Measurements from ENCODE around the gene MRPL44. TPM values are rescaled to one million over a fixed set of nuclear protein-coding genes. Genes with fewer than 3 reads are reported as not detected.

The MRPL44 gene
- total and polyA plus RNA-seq, 2 of the 8 experiments (the other 6 are each of a cell fraction or from before 2014, with no cell fraction given): 32.0 to 53.2 TPM

DNA sequence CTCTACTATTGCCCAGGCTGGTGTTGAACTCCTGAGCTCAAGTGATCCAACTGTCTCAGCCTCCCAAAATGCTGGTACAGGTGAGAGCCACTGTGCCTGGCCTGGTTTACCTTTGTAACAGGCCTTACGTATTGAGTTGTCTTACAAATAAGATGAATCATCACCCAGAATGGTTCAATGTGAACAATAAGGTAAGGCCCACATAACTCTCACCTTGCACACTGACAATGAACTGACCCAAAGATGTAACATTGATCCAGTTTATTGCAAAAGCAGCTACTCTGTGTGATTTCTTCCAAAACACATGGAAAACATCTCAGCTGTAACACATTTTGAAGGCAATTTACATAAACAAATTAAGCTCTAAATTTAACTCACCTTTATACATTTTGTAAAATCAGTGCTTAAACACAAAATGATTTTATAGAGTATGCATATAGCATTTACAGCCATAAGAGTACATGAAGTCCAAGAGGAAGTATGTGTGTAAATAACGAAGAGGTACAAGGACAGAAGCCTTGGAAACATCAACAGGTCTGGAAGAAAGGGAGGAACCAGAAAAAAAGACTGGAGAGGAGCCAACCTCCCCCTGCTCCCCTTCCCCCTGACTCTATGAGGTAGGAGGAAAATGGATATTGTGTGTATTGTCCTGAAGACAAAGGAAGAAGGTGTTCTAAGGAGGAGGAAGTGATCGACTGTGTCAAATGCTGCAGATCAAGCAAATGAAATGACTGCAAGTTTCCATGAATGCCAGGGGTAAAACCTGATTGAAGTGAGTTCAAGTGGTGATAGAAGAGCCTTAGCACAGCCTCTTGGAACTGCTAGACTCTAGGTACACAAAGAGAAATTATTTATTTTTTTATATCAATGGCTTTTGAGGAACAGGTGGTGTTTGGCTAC is 6.6 kb upstream of the MRPL44 start:
- Histone ChIP-seq H3K4me1 (replicated peaks in 1 of 4; ENCODE audit: control insufficient read depth in 3 of 4, insufficient read depth in 4 of 4, low read length in 3 of 4) (peaks cover 0 to 15% (median 11%) of the 10 kb centered on the region in 4 experiments; a peak in 5 of 7 replicates), H3K9ac (replicated peaks in 1 of 4; ENCODE audit: extremely low read depth in 1 of 4, low read depth in 3 of 4, low read length in 3 of 4) (no peak overlapping the region), H3K36me3 (ENCODE audit: control insufficient read depth in 2 of 4, insufficient read depth in 4 of 4, low read length in 3 of 4) (no peaks in the 10 kb centered on the region), H2BK120ac (replicated peaks; ENCODE audit: low read depth, low read length) (no peak overlapping the region), H3K4ac (replicated peaks; ENCODE audit: insufficient read length, low read depth, low read length) (no peak overlapping the region), H2AFZ (ENCODE audit: low read length) (no peak overlapping the region), H3K79me2 (ENCODE audit: control insufficient read depth in 1 of 2, insufficient read depth in 2 of 2, low read length in 2 of 2) (no peaks in the 10 kb centered on the region), H2BK15ac (ENCODE audit: low read length) (0 out of 2 replicates have a peak overlapping the region, but pooled peaks have one; percentile 1), H3K79me1 (ENCODE audit: low read depth, low read length) (no peaks in the 10 kb centered on the region), H3K27me3 (replicated peaks in 1 of 4; ENCODE audit: control insufficient read depth in 3 of 4, extremely low read depth in 1 of 4, insufficient read depth in 3 of 4, low read length in 3 of 4) (no peaks in the 10 kb centered on the region), H4K20me1 (replicated peaks in 1 of 2; ENCODE audit: control insufficient read depth in 1 of 2, insufficient read depth in 2 of 2, low read length in 2 of 2) (no peaks in the 10 kb centered on the region), H3K14ac (ENCODE audit: insufficient read length) (no peak overlapping the region), H3K4me3 (ENCODE audit: extremely low read depth in 1 of 4, insufficient read depth in 2 of 4, low read depth in 3 of 4, low read length in 4 of 4) (no peak overlapping the region), H3K9me3 (ENCODE audit: insufficient read depth in 2 of 2, low read depth in 1 of 2, low read length in 1 of 2) (no peaks in the 10 kb centered on the region), H2AK5ac (ENCODE audit: low read depth, low read length) (no peak overlapping the region), H4K91ac (replicated peaks; ENCODE audit: insufficient read length, low read length) (no peak overlapping the region), H3K18ac (ENCODE audit: extremely low read depth, low read length) (no peak overlapping the region), H3K23ac (ENCODE audit: insufficient read length) (no peak overlapping the region), H3K27ac (ENCODE audit: low read depth, low read length) (no peak overlapping the region), H2BK12ac (ENCODE audit: low read depth, low read length) (no peak overlapping the region; the same call in 1 of the 2 replicates), H3K56ac (replicated peaks; ENCODE audit: insufficient read length, low read depth, low read length) (no peak overlapping the region), H4K8ac (ENCODE audit: extremely low read depth, insufficient read depth, low read length) (no peak overlapping the region), H2BK20ac (ENCODE audit: low read length) (peak overlapping the region; percentile 63; the same call in 1 of the 2 replicates), H3K4me2 (ENCODE audit: insufficient read depth in 1 of 2, low read depth in 2 of 2, low read length in 2 of 2) (peak overlapping the region in 1 of 2 experiments; percentile 25; a peak in 1 of 4 replicates), H3K23me2 (ENCODE audit: low read depth, low read length) (no peaks in the 10 kb centered on the region), H4K5ac (ENCODE audit: insufficient read length, low read depth, low read length) (no peak overlapping the region), H2BK5ac (ENCODE audit: low read depth, low read length) (no peak overlapping the region; the same call in 1 of the 2 replicates)
- ChIA-PET POLR2A (ENCODE audit: partially characterized antibody) (interaction anchor here (1.1 to 1.8 kb wide), 3 partner anchors 9 to 15 kb away, joined by 4 to 6 read pairs (median 4); no protein-coding TSS in a partner anchor), CTCF (ENCODE audit: partially characterized antibody) (interaction anchor here (0.5 to 1.2 kb wide), 4 partner anchors 16 to 265 kb away, joined by 4 to 5 read pairs (median 4); no protein-coding TSS in a partner anchor)
- 79% methylated on average over 3 of the region's 3 CpGs; no CpG with 5 or more reads in 1 of the 2 experiments for WGBS, 2 experiments (ENCODE audit: extremely low coverage in 1 of 2, insufficient coverage in 1 of 2, insufficient read length in 1 of 2, insufficient replicate concordance in 2 of 2, low coverage in 1 of 2, low lambda C conversion rate in 2 of 2, missing lambda C conversion rate in 1 of 2)
- DNase-seq (ENCODE audit: low read depth in 1 of 2, low spot score in 2 of 2) (no peak), FAIRE-seq (no peak)
- TF ChIP-seq GABPA (IDR thresholded peaks at IDR 0.05; ENCODE audit: borderline replicate concordance, insufficient read depth, low read length): no peak
- no peak for TF ChIP-seq JUN (IDR thresholded peaks at IDR 0.05; ENCODE audit: low read depth, low read length)
- no peak for TF ChIP-seq RNF2 (IDR thresholded peaks at IDR 0.05; ENCODE audit: borderline replicate concordance, low read depth, low read length, missing control alignments, poor library complexity, severe bottlenecking)
- no peak for TF ChIP-seq RAD21 (IDR thresholded peaks at IDR 0.05 in 1 of 2, conservative IDR thresholded peaks at IDR 0.05 in 1 of 2; ENCODE audit: low read depth in 2 of 2, low read length in 2 of 2)
- TF ChIP-seq BACH1 (IDR thresholded peaks at IDR 0.05; ENCODE audit: low read length): no peak
- TF ChIP-seq MAFK (IDR thresholded peaks at IDR 0.05; ENCODE audit: low read depth, low read length): no peak
- TF ChIP-seq SUZ12 (IDR thresholded peaks at IDR 0.05; ENCODE audit: low read length): no peak
- TF ChIP-seq, protein P1, sequence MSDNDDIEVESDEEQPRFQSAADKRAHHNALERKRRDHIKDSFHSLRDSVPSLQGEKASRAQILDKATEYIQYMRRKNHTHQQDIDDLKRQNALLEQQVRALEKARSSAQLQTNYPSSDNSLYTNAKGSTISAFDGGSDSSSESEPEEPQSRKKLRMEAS (IDR thresholded peaks at IDR 0.05): no peak
- TF ChIP-seq, protein P2, sequence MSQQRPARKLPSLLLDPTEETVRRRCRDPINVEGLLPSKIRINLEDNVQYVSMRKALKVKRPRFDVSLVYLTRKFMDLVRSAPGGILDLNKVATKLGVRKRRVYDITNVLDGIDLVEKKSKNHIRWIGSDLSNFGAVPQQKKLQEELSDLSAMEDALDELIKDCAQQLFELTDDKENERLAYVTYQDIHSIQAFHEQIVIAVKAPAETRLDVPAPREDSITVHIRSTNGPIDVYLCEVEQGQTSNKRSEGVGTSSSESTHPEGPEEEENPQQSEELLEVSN (IDR thresholded peaks at IDR 0.05): no peak

Measured in H1 (cell line).